OCI-LY7 (cell line): Measurements from ENCODE around the gene RGR. TPM values are rescaled to one million over a fixed set of nuclear protein-coding genes. Genes with fewer than 3 reads are reported as not detected.

Source experiments
- BruUV-seq: library from RNA; stranded (reverse); fragments of 400-500 nt; replicated peaks from 2 replicates; lab custom pipeline; 2021; lab: Mats Ljungman, UMichigan
- CTCF ChIA-PET: fragments of 300-600 bp; sonication (Branson Sonifier 250); formaldehyde crosslinking; loops from one replicate; lab custom pipeline; 2022; ENCODE audit warnings: antibody characterized with exemption; ENCODE audit not compliant: unreplicated experiment; lab: Charles Lee
- POLR2A ChIA-PET: fragments of 300-600 bp; sonication (Branson Sonifier 250); formaldehyde crosslinking; loops from one replicate; lab custom pipeline; 2022; ENCODE audit warnings: antibody characterized with exemption; lab: Charles Lee
- DNase-seq: peaks from one replicate; pipeline ENCODE4 v3.0.0-alpha.2; 2015; ENCODE audit warnings: low spot score
- H2AFZ ChIP-seq: fragments of 200-600 bp; sonication (generic), shearing (Covaris generic); 2 replicates; pipeline ENCODE4 v1.6.1; 2014; ENCODE audit warnings: mild to moderate bottlenecking, antibody characterized with exemption, low read length, moderate library complexity
- H3K27ac ChIP-seq: fragments of 200-600 bp; sonication (generic); 2 replicates; pipeline ENCODE4 v1.5.1; 2014; ENCODE audit warnings: mixed run types, low read depth, mild to moderate bottlenecking, moderate library complexity, low read length, inconsistent platforms; ENCODE audit not compliant: poor library complexity, severe bottlenecking
- H3K36me3 ChIP-seq: fragments of 200-600 bp; sonication (generic); 2 replicates; pipeline ENCODE4 v1.6.1; 2014; ENCODE audit warnings: mild to moderate bottlenecking, antibody characterized with exemption, low read length, moderate library complexity, mixed read lengths; ENCODE audit not compliant: insufficient read depth
- H3K4me1 ChIP-seq: fragments of 200-600 bp; sonication (generic); 2 replicates; pipeline ENCODE4 v1.5.1; 2014; ENCODE audit warnings: mild to moderate bottlenecking, low read length; ENCODE audit not compliant: insufficient read depth, poor library complexity, severe bottlenecking
- H3K4me2 ChIP-seq: fragments of 200-600 bp; sonication (generic); 2 replicates; pipeline ENCODE4 v1.6.1; 2014; ENCODE audit warnings: mild to moderate bottlenecking, low read length
- H3K4me3 ChIP-seq: fragments of 200-600 bp; sonication (generic); 2 replicates; pipeline ENCODE4 v1.5.1; 2014; ENCODE audit warnings: mild to moderate bottlenecking, low read depth, low read length; ENCODE audit not compliant: poor library complexity, severe bottlenecking
- H3K79me2 ChIP-seq: fragments of 200-600 bp; sonication (generic); 2 replicates; pipeline ENCODE4 v1.6.1; 2016; ENCODE audit warnings: low read depth, mild to moderate bottlenecking, low read length, moderate library complexity, mixed read lengths; ENCODE audit not compliant: insufficient read depth
- H3K9me2 ChIP-seq: fragments of 200-600 bp; sonication (generic); 2 replicates; pipeline ENCODE4 v1.6.1; 2016; ENCODE audit warnings: mild to moderate bottlenecking, low read length, mixed read lengths; ENCODE audit not compliant: insufficient read depth
- H3K9me3 ChIP-seq: fragments of 200-600 bp; sonication (generic); 2 replicates; pipeline ENCODE4 v1.6.1; 2014; ENCODE audit warnings: mild to moderate bottlenecking, mixed run types, low read length, mixed read lengths
- H4K20me1 ChIP-seq: fragments of 200-600 bp; sonication (generic); 2 replicates; pipeline ENCODE4 v1.6.1; 2014; ENCODE audit warnings: mild to moderate bottlenecking, antibody characterized with exemption, low read length, moderate library complexity, mixed read lengths; ENCODE audit not compliant: insufficient read depth
- EZH2phosphoT487 ChIP-seq: fragments of 200-600 bp; sonication (generic); IDR thresholded peaks from 2 replicates; pipeline ENCODE4 v1.6.1; 2018; ENCODE audit warnings: low read depth, borderline replicate concordance, mild to moderate bottlenecking, mixed run types, antibody characterized with exemption, low read length, moderate library complexity, mixed read lengths
- intact Hi-C: fragments of 100-400 bp; cut with micrococcal nuclease; formaldehyde crosslinking; loops from one replicate; pipeline ENCODE4 v1.10.0; 2022; ENCODE audit not compliant: unreplicated experiment
- total RNA-seq, 2 experiments: library from RNA; depleted of rRNA in 1 of 2; stranded (reverse); fragments of >200 nt in 1 of 2; shearing (Covaris generic) in 1 of 2; gene quantifications; 2 replicates each; pipeline ENCODE4 v1.2.3, GENCODE V29; 2014 to 2022
- TF ChIP-seq, protein P1 (sequence below): fragments of 200-600 bp; sonication (generic); conservative IDR thresholded peaks from 2 replicates; pipeline ENCODE4 v1.5.1; 2014; ENCODE audit warnings: mild to moderate bottlenecking, antibody characterized with exemption, low read length, moderate library complexity, mixed read lengths

Gene RGR
- total RNA-seq, 2 experiments from 2014 or later = not detected

DNA sequence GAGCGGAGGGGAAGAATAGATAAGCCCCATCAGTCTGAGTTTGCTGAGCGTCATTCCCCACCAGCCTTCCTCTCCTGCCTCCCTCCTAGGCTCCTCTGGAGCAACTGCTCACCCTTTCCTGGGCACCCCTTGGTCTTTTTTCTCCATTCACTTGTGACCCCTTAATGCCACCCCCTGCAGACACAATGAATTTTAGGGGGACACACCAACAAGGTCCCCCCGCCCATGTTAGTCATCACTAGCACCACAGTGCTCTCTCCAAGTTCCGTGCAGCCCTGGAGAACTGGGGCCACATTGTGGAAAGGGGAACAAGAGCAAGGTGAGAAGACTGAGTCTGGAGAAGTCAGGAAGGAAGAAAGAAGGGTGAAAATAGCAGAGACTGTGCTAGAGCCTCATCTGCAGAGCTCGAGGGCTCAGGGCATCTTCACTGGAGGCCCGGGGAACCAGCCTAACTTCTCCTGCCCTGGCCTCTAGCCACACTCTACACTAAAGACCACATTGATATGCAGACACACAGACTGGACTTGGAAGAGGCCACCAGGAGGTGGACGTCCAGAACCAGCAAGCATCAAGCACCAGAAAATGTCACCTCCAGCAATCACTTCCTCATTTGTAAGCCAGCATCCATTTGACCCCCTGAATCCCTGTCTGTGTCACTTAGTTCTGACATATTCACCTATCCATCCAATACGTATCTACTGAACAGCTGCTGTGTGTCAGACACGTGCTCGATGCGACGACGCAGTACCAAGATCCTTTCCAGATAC lies 17.5 kb downstream of the RGR start:
- Histone ChIP-seq H3K79me2 (no peaks in the 10 kb centered on the region), H3K4me1 (no peaks in the 10 kb centered on the region), H3K9me2 (no peaks in the 10 kb centered on the region), H3K9me3 (no peaks in the 10 kb centered on the region), H3K36me3 (no peaks in the 10 kb centered on the region), H3K4me2 (no peak overlapping the region), H4K20me1 (no peaks in the 10 kb centered on the region), H3K4me3 (no peak overlapping the region), H3K27ac (no peak overlapping the region), H2AFZ (no peak overlapping the region)
- no peak for DNase-seq
- no TSS peak for BruUV-seq
- POLR2A ChIA-PET = no interaction called here
- TF ChIP-seq, protein P1, sequence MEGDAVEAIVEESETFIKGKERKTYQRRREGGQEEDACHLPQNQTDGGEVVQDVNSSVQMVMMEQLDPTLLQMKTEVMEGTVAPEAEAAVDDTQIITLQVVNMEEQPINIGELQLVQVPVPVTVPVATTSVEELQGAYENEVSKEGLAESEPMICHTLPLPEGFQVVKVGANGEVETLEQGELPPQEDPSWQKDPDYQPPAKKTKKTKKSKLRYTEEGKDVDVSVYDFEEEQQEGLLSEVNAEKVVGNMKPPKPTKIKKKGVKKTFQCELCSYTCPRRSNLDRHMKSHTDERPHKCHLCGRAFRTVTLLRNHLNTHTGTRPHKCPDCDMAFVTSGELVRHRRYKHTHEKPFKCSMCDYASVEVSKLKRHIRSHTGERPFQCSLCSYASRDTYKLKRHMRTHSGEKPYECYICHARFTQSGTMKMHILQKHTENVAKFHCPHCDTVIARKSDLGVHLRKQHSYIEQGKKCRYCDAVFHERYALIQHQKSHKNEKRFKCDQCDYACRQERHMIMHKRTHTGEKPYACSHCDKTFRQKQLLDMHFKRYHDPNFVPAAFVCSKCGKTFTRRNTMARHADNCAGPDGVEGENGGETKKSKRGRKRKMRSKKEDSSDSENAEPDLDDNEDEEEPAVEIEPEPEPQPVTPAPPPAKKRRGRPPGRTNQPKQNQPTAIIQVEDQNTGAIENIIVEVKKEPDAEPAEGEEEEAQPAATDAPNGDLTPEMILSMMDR = no peak
- TF ChIP-seq EZH2phosphoT487 = no peak
- intact Hi-C loops = loop anchor here (10.0 kb wide), 1 partner anchor 162 kb away; no protein-coding TSS in a partner anchor
- CTCF ChIA-PET = no interaction called here

DNA sequence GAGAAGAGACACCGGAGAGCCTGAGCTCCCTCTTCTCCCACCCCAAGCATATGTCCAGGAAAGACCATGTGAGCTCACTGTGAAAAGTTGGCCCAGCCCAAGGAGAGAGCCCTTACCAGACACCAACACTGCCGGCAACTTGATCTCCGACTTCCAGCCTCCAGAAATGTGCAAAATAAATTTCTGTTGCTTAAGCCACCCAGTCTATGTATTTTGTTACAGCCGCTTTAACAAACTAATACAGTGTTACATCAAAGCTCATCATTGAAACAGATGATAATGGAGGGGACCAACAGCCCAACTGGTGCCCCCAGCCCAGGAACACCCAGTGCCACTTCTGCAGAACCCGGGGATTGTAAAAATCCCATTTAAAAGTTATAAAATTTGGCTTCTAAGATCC lies 18.9 kb downstream of the RGR start:
- POLR2A ChIA-PET = no interaction called here
- no peak overlapping the region for H3K4me2 ChIP-seq
- no peak overlapping the region for H2AFZ ChIP-seq
- H3K36me3 ChIP-seq = no peaks in the 10 kb centered on the region
- no peaks in the 10 kb centered on the region for H3K4me1 ChIP-seq
- intact Hi-C loops = loop anchor here (1.0 to 10.0 kb wide), 3 partner anchors 111 to 274 kb away; no protein-coding TSS in a partner anchor
- no peaks in the 10 kb centered on the region for H3K9me2 ChIP-seq
- BruUV-seq = no TSS peak
- no peaks in the 10 kb centered on the region for H3K9me3 ChIP-seq
- CTCF ChIA-PET = interaction anchor here (0.6 kb wide), 1 partner anchor 273 kb away, joined by 3 read pairs; no protein-coding TSS in a partner anchor
- no peaks in the 10 kb centered on the region for H4K20me1 ChIP-seq
- no peaks in the 10 kb centered on the region for H3K79me2 ChIP-seq
- H3K4me3 ChIP-seq = no peak overlapping the region
- TF ChIP-seq EZH2phosphoT487 = no peak
- TF ChIP-seq, protein P1 = no peak
- H3K27ac ChIP-seq = no peak overlapping the region
- no peak for DNase-seq

DNA sequence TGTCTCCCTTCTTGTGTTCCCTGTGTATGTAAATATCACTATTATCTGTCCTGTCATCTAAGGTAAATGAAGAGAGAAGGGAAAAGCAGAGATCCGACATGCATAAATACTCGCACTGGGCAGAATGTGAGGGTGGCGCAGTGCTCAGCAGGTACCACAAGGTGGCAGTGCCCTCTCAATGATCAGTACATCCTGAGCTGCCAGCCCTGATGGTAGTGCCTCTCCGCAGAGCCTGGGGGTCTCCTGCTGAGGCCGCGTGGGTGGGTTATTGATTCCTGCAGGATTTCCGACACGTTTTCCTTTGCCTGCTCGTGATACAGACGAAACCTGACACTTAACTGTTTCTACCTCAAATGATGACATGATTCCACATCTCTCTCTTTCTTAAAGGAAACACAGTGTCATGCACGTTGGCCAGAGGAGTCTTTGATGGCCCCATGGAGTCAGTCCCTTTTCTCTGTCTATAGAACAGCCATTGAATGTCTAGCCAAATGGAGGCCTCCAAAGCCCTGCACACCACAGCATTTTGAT lies 19.8 kb downstream of the RGR start:
- H3K79me2 ChIP-seq = no peaks in the 10 kb centered on the region
- peak; percentile 66 for DNase-seq
- no peaks in the 10 kb centered on the region for H3K9me3 ChIP-seq
- H4K20me1 ChIP-seq = no peaks in the 10 kb centered on the region
- ChIA-PET CTCF (interaction anchor here (0.6 kb wide), 1 partner anchor 272 kb away, joined by 3 read pairs; no protein-coding TSS in a partner anchor), POLR2A (interaction anchor here (1.4 kb wide), 1 partner anchor 106 kb away, joined by 3 read pairs; no protein-coding TSS in a partner anchor)
- H3K27ac ChIP-seq = no peak overlapping the region
- intact Hi-C loops = loop anchor here (1.0 to 10.0 kb wide), 4 partner anchors 88 to 273 kb away; no protein-coding TSS in a partner anchor
- H2AFZ ChIP-seq = no peak overlapping the region
- TF ChIP-seq EZH2phosphoT487 = no peak
- TF ChIP-seq, protein P1 = peak; percentile 96
- H3K36me3 ChIP-seq = no peaks in the 10 kb centered on the region
- BruUV-seq = no TSS peak
- H3K9me2 ChIP-seq = no peaks in the 10 kb centered on the region
- no peaks in the 10 kb centered on the region for H3K4me1 ChIP-seq
- H3K4me2 ChIP-seq = no peak overlapping the region
- H3K4me3 ChIP-seq = no peak overlapping the region
